GM21367 (cell line): Measurements from ENCODE around the gene OSTF1.
A peak's percentile ranks its signal among the peaks of the same experiment; 100 is the strongest.

ENCODE experiments used
- ATAC-seq: cut with Tn5 transposase; IDR thresholded peaks from one replicate; pipeline ENCODE4 v1.9.1; 2021; ENCODE audit not compliant: unreplicated experiment

The OSTF1 gene, protein sequence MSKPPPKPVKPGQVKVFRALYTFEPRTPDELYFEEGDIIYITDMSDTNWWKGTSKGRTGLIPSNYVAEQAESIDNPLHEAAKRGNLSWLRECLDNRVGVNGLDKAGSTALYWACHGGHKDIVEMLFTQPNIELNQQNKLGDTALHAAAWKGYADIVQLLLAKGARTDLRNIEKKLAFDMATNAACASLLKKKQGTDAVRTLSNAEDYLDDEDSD

GRCh38 chr9:75087824-75088645 lies at the start of gene OSTF1, which contains the start of gene NMRK1:
Gene OSTF1, plus strand, starts transcription at chr9:75088514. Its CDS starts 179 bp downstream, at chr9:75088693.
Gene NMRK1, minus strand, starts transcription at chr9:75088155. Its CDS starts 5,040 bp downstream, at chr9:75083115.
- ATAC-seq = peak; percentile 85

GRCh38 chr9:75039009-75039408 lies 49.3 kb upstream of the OSTF1 start:
- no peak for ATAC-seq

DNA sequence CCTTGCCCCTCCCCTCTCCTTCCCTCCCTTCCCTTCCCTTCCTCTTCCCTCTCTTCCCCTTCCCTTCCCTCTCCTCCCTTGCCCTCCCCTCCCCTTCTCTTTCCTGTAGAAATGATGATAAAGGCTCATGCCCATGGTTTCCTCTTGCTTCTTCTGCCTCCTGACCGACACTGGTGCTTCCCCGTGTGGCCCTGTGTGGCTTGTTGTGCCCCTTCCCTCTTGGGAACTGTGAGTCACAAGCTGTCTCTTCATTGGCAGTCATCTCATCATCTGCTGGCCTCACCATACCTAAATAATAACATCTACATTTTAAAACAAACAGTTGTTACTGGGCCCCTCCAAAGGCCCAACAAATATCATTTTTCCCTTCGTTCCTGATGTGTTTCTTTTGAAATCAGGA lies 48.5 kb upstream of the OSTF1 start:
- ATAC-seq = no peak

GRCh38 chr9:75041041-75041440 lies 47.3 kb upstream of the OSTF1 start:
- ATAC-seq = no peak

- no peak for ATAC-seq
Observed at GRCh38 chr9:75046725-75047345, 41.5 kb upstream of the OSTF1 start.

DNA sequence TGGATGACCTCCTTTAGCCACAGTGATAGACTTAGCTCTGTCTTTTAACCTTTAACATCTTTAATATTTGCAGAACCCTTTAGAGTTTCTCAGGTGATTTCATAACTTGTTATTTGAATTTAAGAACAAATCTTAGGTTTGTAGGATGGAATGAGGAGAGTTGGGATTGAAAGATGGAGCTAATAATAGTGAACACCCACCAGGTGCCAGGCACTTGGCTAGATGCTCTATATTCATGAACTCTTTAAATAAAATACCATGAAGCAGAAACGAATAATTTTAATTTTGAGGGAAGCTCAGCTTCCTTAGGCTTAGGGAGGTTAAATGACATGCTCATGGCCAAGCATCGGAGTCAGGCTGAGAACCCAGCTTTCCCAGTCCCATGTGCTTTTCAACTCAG lies 40.8 kb upstream of the OSTF1 start:
- ATAC-seq = no peak

- ATAC-seq = no peak
Observed at GRCh38 chr9:75051285-75051684, 37.0 kb upstream of the OSTF1 start.

- peak; percentile 99 for ATAC-seq
Observed at GRCh38 chr9:75053869-75054268, 34.4 kb upstream of the OSTF1 start.

DNA sequence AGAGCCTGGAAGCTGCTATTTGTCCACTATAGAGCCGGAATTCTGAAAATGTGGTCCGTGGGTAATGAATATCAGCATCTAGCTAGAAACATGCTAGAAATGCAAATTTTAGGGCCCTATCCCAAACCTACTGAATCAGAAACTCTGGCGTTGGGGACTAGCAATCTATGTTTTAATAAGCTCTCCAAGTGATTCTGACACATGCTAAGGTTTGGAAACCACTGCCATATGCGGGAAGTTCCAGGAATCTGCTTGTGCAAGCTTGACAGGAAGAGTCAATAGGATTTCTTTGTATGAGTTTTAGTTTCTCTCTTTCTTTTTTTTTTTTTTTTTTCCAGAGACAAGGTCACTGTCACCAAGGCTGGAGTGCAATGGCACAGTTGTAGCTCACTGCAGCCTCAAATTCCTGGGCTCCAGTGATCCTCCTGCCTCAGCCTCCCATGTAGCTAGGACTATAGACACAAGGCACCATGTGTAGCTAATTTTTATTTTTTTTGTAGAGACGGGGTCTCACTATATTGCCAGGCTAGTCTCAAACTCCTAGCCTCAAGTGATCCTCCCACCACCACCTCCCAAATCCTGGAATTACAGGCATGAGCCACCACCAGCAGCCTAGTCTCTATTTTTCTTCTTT lies 33.8 kb upstream of the OSTF1 start:
- no peak for ATAC-seq

DNA sequence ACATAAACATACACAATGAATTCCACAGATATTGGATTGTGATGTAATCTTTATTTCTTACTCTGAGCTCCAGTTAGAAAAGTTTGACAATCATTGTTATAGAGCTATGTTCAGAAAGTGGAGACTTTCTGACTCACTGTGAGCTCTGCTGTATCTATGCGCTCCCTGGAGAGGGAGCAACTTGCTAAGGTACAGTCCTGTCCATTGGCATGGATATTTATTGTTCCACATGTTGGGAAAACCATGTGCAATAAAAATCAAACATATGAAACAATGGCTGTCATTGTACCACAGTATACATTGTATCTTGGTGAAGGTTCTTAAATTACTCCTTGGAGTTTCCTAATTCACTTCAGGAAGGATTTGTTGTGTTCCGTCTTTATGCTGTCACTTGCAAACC lies 27.1 kb upstream of the OSTF1 start:
- ATAC-seq = no peak

- no peak for ATAC-seq
Observed at GRCh38 chr9:75063556-75064305, 24.6 kb upstream of the OSTF1 start.

DNA sequence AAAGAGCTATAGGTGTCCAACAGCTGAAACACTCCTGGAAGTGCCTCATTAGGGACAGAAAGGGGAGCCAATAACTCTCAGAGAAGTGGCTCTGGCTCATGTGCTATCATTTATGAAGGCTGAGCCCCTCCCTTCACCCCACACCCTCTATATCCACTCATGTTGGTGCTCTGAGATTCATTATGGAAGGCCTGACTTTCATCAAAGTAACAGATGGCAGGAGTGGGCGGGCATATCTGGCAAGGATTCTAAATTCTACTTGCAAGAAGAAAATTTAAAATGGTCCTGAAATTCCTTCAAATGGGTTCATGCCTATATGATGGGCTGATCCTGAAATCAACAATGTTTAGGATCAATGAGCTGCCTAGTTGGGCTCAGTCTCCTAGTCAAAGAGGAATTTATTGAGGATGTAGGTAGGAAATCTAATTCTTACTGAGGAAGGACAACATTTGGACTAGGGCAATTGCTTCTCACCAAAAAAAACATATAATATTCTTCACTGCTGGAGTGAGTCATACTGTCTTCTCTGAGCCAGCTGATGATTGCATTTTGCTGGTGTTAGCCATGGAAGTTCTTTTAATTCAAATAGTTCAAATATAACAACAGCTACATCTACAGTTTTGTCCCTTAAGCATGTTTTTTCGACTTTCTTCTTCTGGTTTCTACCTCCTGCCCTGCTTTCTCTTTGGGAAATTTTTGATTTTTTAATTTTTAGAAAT lies 23.8 kb upstream of the OSTF1 start:
- no peak for ATAC-seq

- no peak for ATAC-seq
Observed at GRCh38 chr9:75065510-75065909, 22.8 kb upstream of the OSTF1 start.

GRCh38 chr9:75067894-75068293 lies 20.4 kb upstream of the OSTF1 start:
- no peak for ATAC-seq

DNA sequence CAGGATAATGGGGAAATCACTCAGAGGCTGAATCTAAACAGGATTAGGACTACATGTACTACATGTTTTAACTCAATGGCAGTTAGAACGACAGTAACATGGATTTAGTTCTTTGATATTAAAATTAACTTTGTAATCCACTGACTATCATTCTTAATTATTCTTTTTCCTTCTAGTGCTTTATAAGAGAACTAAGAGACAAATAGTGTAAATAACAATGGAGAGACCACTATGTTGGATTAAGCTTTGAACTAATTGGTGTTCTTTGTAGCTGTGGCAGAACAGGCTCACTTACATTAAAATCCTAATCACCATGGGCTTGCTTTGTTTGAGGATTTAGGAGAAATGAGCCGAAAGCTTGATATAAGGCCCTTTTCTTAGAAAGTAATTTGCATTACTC lies 19.1 kb upstream of the OSTF1 start:
- no peak for ATAC-seq

DNA sequence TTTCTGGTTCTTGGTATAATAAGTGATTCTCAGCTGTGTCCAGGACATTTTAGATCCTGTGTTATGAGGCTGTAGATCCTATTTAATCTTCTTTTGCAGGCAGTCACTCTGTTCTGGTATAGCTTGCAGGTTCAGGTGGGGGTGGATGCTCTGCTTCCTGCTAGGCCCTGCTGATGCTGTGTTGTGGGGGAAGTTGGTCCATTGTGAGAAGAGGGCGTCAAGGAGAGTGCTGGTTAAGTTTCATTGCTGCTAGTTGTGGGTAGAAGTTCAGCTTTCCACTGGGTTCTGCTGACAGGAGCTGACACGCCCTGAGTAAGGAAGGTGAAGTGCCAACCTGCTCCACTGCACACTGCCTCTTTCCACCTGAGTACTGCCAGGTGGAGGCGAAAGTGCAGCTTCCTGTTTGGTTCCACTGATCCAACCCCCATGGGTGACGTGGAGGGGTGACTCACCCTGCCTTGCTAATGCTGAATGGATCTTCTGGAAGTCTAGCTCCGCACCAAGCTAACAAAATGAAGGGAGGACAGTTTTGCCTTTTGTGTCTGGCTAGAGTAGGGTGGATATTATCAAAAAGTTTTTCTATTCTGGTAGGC lies 16.7 kb upstream of the OSTF1 start:
- ATAC-seq = peak; percentile 58

DNA sequence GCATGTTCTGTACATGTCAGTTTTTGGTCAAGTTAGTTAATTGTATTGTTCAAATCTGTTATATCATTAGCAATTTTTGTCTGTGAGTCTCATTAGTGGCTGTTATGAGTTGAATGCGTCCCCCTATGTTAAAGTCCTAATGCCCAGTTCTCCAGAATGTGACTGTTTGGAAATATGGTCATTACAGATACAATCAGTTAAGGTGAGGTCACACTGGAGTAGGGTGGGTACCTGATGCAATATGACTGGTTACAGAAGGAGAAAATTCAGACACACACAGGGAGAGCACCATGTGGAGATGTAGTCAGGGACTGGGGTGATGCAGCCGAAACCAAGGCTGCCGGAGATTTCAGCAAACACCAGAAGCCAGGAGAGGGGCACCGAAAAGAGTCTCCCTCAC lies 15.4 kb upstream of the OSTF1 start:
- no peak for ATAC-seq

GRCh38 chr9:75081632-75082031 lies 6.7 kb upstream of the OSTF1 start:
- no peak for ATAC-seq

DNA sequence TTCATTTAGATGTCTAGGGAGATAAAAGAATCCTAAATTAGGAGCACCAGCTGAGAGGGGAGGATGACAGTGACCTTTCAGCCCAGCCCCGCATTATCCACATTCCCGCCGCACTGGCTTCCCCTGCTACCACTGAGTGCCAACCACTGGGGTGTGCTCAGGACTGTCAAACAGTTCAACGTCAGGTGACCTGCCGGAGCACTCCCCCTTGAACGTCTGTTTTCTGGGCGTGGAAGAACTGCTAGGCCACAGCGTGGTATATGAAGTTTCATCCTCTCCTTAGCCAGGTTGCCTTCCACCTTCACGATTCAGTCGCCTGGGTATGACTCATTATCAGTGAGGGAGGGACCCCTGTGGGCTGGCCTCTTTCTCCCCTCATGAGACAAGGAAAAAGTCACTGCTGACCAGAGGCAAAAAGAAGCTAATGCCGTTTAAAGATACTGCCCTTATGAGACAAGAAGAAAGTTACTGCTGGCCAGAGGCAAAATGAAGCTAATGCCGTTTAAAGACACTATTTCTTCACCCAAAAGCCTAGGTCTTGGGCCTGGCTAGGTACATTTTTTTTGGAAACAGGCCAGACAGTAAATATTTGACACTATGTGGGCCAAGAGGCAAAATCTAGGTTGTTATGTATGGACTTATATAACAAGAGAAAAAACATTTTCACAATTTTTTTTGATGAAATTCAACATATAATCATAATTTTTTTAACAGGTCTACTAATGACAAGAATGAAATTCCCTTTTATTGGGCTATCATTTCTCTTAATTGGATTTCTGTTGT lies 4.9 kb upstream of the OSTF1 start:
- ATAC-seq = no peak
